ENCODE results near the gene GPR162. TPM values are rescaled to one million over a fixed set of nuclear protein-coding genes. Genes with fewer than 3 reads are reported as not detected.

The GPR162 gene
- total RNA-seq, 1 donor from 2014 or later = not detected

- FAIRE-seq (no peak), DNase-seq (ENCODE audit: low read depth) (no peak)
- TF ChIP-seq CTCF (IDR thresholded peaks at IDR 0.05; ENCODE audit: insufficient read depth, low read length, severe bottlenecking) = no peak
- H3K4me3 ChIP-seq (ENCODE audit: low read depth, low read length) = no peak overlapping the region
- H3K36me3 ChIP-seq (ENCODE audit: control insufficient read depth, insufficient read depth, low read length) = no peaks in the 10 kb centered on the region
- no peaks in the 10 kb centered on the region for H3K27me3 ChIP-seq (ENCODE audit: control insufficient read depth, insufficient read depth, low read length)
Measured at GRCh38 chr12:6786416-6787094, 35.1 kb upstream of the GPR162 start.

- Histone ChIP-seq H3K36me3 (ENCODE audit: control insufficient read depth, insufficient read depth, low read length) (no peaks in the 10 kb centered on the region), H3K27me3 (ENCODE audit: control insufficient read depth, insufficient read depth, low read length) (no peaks in the 10 kb centered on the region), H3K4me3 (ENCODE audit: low read depth, low read length) (no peak overlapping the region)
- no peak for TF ChIP-seq CTCF (IDR thresholded peaks at IDR 0.05; ENCODE audit: insufficient read depth, low read length, severe bottlenecking)
- no peak for DNase-seq (ENCODE audit: low read depth)
- FAIRE-seq = no peak
Measured at GRCh38 chr12:6787309-6787708, 34.3 kb upstream of the GPR162 start.

DNA sequence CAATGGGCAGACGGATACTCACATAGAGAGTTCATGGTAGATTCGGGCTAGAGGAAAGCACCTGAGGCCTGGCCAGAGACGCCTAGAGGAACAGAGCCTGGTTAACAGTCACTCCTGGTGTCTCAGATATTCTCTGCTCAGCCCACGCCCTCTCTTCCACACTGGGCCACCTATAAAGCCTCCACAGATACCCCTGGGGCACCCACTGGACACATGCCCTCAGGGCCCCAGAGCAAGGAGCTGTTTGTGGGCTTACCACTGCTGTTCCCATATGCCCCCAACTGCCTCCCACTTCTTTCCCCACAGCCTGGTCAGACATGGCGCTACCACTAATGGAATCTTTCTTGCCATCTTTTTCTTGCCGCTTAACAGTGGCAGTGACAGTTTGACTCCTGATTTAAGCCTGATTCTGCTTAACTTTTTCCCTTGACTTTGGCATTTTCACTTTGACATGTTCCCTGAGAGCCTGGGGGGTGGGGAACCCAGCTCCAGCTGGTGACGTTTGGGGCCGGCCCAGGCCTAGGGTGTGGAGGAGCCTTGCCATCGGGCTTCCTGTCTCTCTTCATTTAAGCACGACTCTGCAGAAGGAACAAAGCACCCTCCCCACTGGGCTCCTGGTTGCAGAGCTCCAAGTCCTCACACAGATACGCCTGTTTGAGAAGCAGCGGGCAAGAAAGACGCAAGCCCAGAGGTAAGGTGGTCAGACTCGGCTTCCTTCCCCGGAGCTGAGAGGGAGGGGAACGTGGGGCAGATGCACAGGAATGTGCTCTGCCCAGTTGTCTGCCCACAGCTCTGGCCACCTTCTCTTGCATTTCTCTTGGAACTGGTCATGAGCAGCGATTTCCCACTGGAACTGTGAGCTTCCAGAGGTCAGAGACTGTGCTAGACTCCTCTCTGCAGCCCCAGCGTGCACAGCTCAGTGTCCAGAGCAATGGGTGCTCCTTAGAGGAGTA, 32.4 kb upstream of the GPR162 start, which contains the start of gene CD4:
Gene CD4, plus strand, starts transcription at position 557 of the 953 bp plus-strand sequence. CDS start 10,611 bp downstream, outside the sequence.
- no peaks in the 10 kb centered on the region for H3K36me3 ChIP-seq (ENCODE audit: control insufficient read depth, insufficient read depth, low read length)
- H3K4me3 ChIP-seq (ENCODE audit: low read depth, low read length) = no peak within 1 kb of the TSS
- peaks cover 2% of the 10 kb centered on the region for H3K27me3 ChIP-seq (ENCODE audit: control insufficient read depth, insufficient read depth, low read length)
- DNase-seq (ENCODE audit: low read depth) = no peak
- no peak for TF ChIP-seq CTCF (IDR thresholded peaks at IDR 0.05; ENCODE audit: insufficient read depth, low read length, severe bottlenecking)
- FAIRE-seq = no peak

GRCh38 chr12:6790496-6791150, 31.0 kb upstream of the GPR162 start:
- FAIRE-seq (no peak), DNase-seq (ENCODE audit: low read depth) (no peak)
- Histone ChIP-seq H3K27me3 (ENCODE audit: control insufficient read depth, insufficient read depth, low read length) (peaks cover 2% of the 10 kb centered on the region), H3K36me3 (ENCODE audit: control insufficient read depth, insufficient read depth, low read length) (no peaks in the 10 kb centered on the region), H3K4me3 (ENCODE audit: low read depth, low read length) (no peak overlapping the region)
- TF ChIP-seq CTCF (IDR thresholded peaks at IDR 0.05; ENCODE audit: insufficient read depth, low read length, severe bottlenecking) = no peak

GRCh38 chr12:6791931-6792520, 29.6 kb upstream of the GPR162 start:
- no peaks in the 10 kb centered on the region for H3K36me3 ChIP-seq (ENCODE audit: control insufficient read depth, insufficient read depth, low read length)
- no peak overlapping the region for H3K4me3 ChIP-seq (ENCODE audit: low read depth, low read length)
- FAIRE-seq (no peak), DNase-seq (ENCODE audit: low read depth) (no peak)
- peaks cover 2% of the 10 kb centered on the region for H3K27me3 ChIP-seq (ENCODE audit: control insufficient read depth, insufficient read depth, low read length)
- no peak for TF ChIP-seq CTCF (IDR thresholded peaks at IDR 0.05; ENCODE audit: insufficient read depth, low read length, severe bottlenecking)
